GM12891 (cell line): ENCODE measurements around the gene ALDH1A1.

ENCODE experiments used
- POLR2AphosphoS5 ChIP-seq: IDR thresholded peaks from 2 replicates; pipeline ENCODE4 v1.6.1; 2011; ENCODE audit warnings: low read depth, low read length, control low read depth
- TAF1 ChIP-seq: IDR thresholded peaks from 2 replicates; pipeline ENCODE4 v1.6.1; 2011; ENCODE audit warnings: low read depth, low read length, control low read depth

GRCh38 chr9:72884508-72884907 is 68.3 kb downstream of the ALDH1A1 start:
- TF ChIP-seq POLR2AphosphoS5 (no peak), TAF1 (no peak)
